ENCODE measurements around the gene CAPG. TPM values are rescaled to one million over a fixed set of nuclear protein-coding genes. Genes with fewer than 3 reads are reported as not detected.

Gene CAPG
- total RNA-seq, 1 donor from 2014 or later: 61.1 TPM

- H3K27me3 Mint-ChIP-seq: no peaks in the 10 kb centered on the region
- H3K27ac Mint-ChIP-seq: peak overlapping the region; percentile 73
- peak overlapping the region; percentile 54 for H3K4me3 Mint-ChIP-seq
These were observed 4.7 kb downstream of the CAPG start for GRCh38 chr2:85405201-85406059.

DNA sequence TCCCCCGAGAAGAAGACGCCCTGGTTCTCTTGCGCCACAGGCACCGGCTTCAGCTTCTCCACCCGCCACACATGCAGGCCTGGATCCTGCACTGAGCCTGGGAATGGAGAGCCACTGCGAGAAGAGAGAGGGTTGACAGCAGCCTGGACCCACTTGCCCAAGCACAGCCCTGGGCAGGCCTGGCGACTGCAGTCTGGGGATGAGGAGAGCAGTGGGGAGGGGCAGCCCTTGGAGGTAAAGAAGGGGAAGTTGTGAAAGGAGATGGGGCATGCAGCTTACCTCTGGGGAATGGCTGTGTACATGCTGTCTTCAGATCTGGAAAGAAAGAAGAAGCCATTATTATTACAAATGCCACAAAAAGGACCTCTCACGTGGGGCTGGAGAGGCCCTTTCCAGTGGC, 8.3 kb downstream of the CAPG start:
- TF ChIP-seq CTCF (conservative IDR thresholded peaks at IDR 0.05): no peak
- H3K27me3 Mint-ChIP-seq: no peaks in the 10 kb centered on the region
- no peak for DNase-seq (ENCODE audit: extremely low spot score, unreplicated experiment)
- peaks cover 6% of the 10 kb centered on the region for H3K36me3 Mint-ChIP-seq
- H3K9me3 Mint-ChIP-seq: peaks cover 5% of the 10 kb centered on the region
- H3K4me1 Mint-ChIP-seq (ENCODE audit: unreplicated experiment): peaks cover 14% of the 10 kb centered on the region
- no peak overlapping the region for H3K27ac Mint-ChIP-seq
- H3K4me3 Mint-ChIP-seq: no peak overlapping the region

More at GRCh38 chr2:85405201-85406059, 4.7 kb downstream of the CAPG start:
- DNase-seq (ENCODE audit: extremely low spot score, unreplicated experiment): no peak
- Mint-ChIP-seq H3K9me3 (peaks cover 5% of the 10 kb centered on the region), H3K4me1 (ENCODE audit: unreplicated experiment) (peaks cover 22% of the 10 kb centered on the region), H3K36me3 (peaks cover under 1% of the 10 kb centered on the region)
- no peak for TF ChIP-seq CTCF (conservative IDR thresholded peaks at IDR 0.05)

DNA sequence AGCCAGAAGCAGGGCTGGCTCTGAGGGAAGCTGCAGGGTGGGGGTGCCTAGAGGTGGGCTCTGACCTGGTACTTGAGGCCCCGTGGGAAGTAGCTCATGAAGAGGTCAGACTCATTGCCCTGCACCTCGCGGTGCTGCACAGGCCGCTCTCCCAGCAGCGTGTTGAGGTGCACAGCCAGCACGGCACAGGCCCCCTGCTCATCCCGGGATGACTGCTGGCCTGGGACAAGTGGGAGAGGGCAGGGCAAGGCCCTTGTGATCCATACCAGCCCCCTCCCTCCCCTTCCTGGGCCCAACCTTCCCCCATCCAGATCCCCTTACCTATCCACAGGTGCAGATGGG, 8.7 kb downstream of the CAPG start:
- Mint-ChIP-seq H3K27me3 (no peaks in the 10 kb centered on the region), H3K36me3 (peaks cover 6% of the 10 kb centered on the region), H3K27ac (no peak overlapping the region), H3K4me3 (no peak overlapping the region), H3K4me1 (ENCODE audit: unreplicated experiment) (peaks cover 18% of the 10 kb centered on the region), H3K9me3 (peaks cover 5% of the 10 kb centered on the region)
- no peak for TF ChIP-seq CTCF (conservative IDR thresholded peaks at IDR 0.05)
- no peak for DNase-seq (ENCODE audit: extremely low spot score, unreplicated experiment)

GRCh38 chr2:85400541-85401463, 9.4 kb downstream of the CAPG start:
- Mint-ChIP-seq H3K4me3 (no peak overlapping the region), H3K27me3 (no peaks in the 10 kb centered on the region), H3K4me1 (ENCODE audit: unreplicated experiment) (peaks cover 21% of the 10 kb centered on the region), H3K9me3 (peaks cover 5% of the 10 kb centered on the region), H3K36me3 (peaks cover 6% of the 10 kb centered on the region), H3K27ac (peak overlapping the region; percentile 39)
- DNase-seq (ENCODE audit: extremely low spot score, unreplicated experiment): no peak
- no peak for TF ChIP-seq CTCF (conservative IDR thresholded peaks at IDR 0.05)

DNA sequence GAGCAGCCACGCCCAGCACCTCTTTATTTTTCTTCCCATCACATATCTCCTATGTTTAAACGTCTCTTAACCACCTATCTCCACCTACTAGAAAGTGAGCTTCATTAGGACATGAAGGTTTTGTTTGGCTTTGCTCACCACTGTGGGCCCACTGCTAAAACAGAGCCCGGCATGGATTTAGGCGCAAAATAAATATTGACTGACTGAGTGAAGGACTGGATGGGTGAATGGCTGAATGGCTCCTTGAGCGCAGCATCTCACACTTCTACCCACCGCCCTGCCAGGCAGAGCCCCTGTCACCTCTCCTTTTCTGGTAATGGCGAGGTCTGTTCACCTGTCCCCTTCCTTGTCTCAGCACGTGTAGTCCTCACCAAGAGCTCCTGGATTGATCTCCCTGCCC, 10.1 kb downstream of the CAPG start:
- peaks cover 6% of the 10 kb centered on the region for H3K36me3 Mint-ChIP-seq
- DNase-seq (ENCODE audit: extremely low spot score, unreplicated experiment): no peak
- H3K27me3 Mint-ChIP-seq: no peaks in the 10 kb centered on the region
- peak overlapping the region; percentile 39 for H3K27ac Mint-ChIP-seq
- no peak for TF ChIP-seq CTCF (conservative IDR thresholded peaks at IDR 0.05)
- peaks cover 2% of the 10 kb centered on the region for H3K9me3 Mint-ChIP-seq
- peaks cover 13% of the 10 kb centered on the region for H3K4me1 Mint-ChIP-seq (ENCODE audit: unreplicated experiment)
- H3K4me3 Mint-ChIP-seq: no peak overlapping the region

Measured in type B pancreatic cell (in vitro differentiated cells).